ENCODE results near the gene SYPL1. TPM values are rescaled to one million over a fixed set of nuclear protein-coding genes. Genes with fewer than 3 reads are reported as not detected.

The SYPL1 gene
- total RNA-seq, 2 donors from 2014 or later: 87.9 to 132 TPM

- TF ChIP-seq POLR2A (IDR thresholded peaks at IDR 0.05): no peak
- peak; percentile 21 for TF ChIP-seq POLR2AphosphoS5 (IDR thresholded peaks at IDR 0.05)
- Histone ChIP-seq H3K9me3 (no peaks in the 10 kb centered on the region), H3K27me3 (replicated peaks; ENCODE audit: insufficient read depth) (no peaks in the 10 kb centered on the region), H3K4me1 (replicated peaks) (no peaks in the 10 kb centered on the region), H3K36me3 (no peaks in the 10 kb centered on the region), H3K4me3 (no peak overlapping the region), H3K27ac (no peak overlapping the region)
- intact Hi-C loops (cut with DNase I): no loop called here
- 66% methylated on average over 9 of the region's 9 CpGs for WGBS
- DNase-seq (ENCODE audit: low spot score): no peak
These were observed 5.9 kb upstream of the SYPL1 start for GRCh38 chr7:106117786-106118544.

GRCh38 chr7:106116161-106116704 lies 4.1 kb upstream of the SYPL1 start:
- Histone ChIP-seq H3K27ac (no peak overlapping the region), H3K4me1 (replicated peaks) (no peaks in the 10 kb centered on the region), H3K27me3 (replicated peaks; ENCODE audit: insufficient read depth) (no peaks in the 10 kb centered on the region), H3K9me3 (no peaks in the 10 kb centered on the region), H3K4me3 (no peak overlapping the region), H3K36me3 (no peaks in the 10 kb centered on the region)
- 55% methylated on average over 6 of the region's 6 CpGs for WGBS
- TF ChIP-seq POLR2AphosphoS5 (IDR thresholded peaks at IDR 0.05) (no peak), CTCF (IDR thresholded peaks at IDR 0.05) (no peak), POLR2A (IDR thresholded peaks at IDR 0.05) (no peak)
- no peak for DNase-seq (ENCODE audit: low spot score)
- intact Hi-C loops (cut with DNase I): no loop called here

- 80% methylated on average over 5 of the region's 5 CpGs for WGBS
- H3K27me3 ChIP-seq (replicated peaks; ENCODE audit: insufficient read depth): no peaks in the 10 kb centered on the region
- TF ChIP-seq POLR2A (IDR thresholded peaks at IDR 0.05) (no peak), POLR2AphosphoS5 (IDR thresholded peaks at IDR 0.05) (peak; percentile 11)
- H3K36me3 ChIP-seq: no peaks in the 10 kb centered on the region
- H3K4me3 ChIP-seq: no peak overlapping the region
- no peak for DNase-seq (ENCODE audit: low spot score)
- intact Hi-C loops (cut with DNase I): no loop called here
- H3K9me3 ChIP-seq: no peaks in the 10 kb centered on the region
- no peaks in the 10 kb centered on the region for H3K4me1 ChIP-seq (replicated peaks)
- peak overlapping the region in 1 of 2 donors; percentile 23 for H3K27ac ChIP-seq
These were observed 2.7 kb upstream of the SYPL1 start for GRCh38 chr7:106114716-106115383.

GRCh38 chr7:106112972-106113421 lies 885 bp upstream of the SYPL1 start:
- TF ChIP-seq POLR2A (IDR thresholded peaks at IDR 0.05): no peak
- no peak for TF ChIP-seq POLR2AphosphoS5 (IDR thresholded peaks at IDR 0.05)
- no peak for TF ChIP-seq CTCF (IDR thresholded peaks at IDR 0.05)
- Histone ChIP-seq H3K36me3 (no peaks in the 10 kb centered on the region), H3K27ac (peak overlapping the region; percentile 96 to 98), H3K4me1 (replicated peaks) (peaks cover 2% of the 10 kb centered on the region), H3K9me3 (no peaks in the 10 kb centered on the region), H3K4me3 (no peak overlapping the region), H3K27me3 (replicated peaks; ENCODE audit: insufficient read depth) (no peaks in the 10 kb centered on the region)
- 85% methylated on average over 17 of the region's 17 CpGs for WGBS
- DNase-seq (ENCODE audit: low spot score): no peak
- intact Hi-C loops (cut with DNase I): loop anchor here (2.0 kb wide), 1 partner anchor 48 kb away; no protein-coding TSS in a partner anchor

GRCh38 chr7:106111655-106112117 lies 426 bp downstream of the SYPL1 start:
- intact Hi-C loops (cut with DNase I): loop anchor here (2.0 kb wide), 1 partner anchor 47 kb away; no protein-coding TSS in a partner anchor
- Histone ChIP-seq H3K36me3 (no peaks in the 10 kb centered on the region), H3K9me3 (no peaks in the 10 kb centered on the region), H3K27me3 (replicated peaks; ENCODE audit: insufficient read depth) (no peaks in the 10 kb centered on the region), H3K27ac (peak overlapping the region; percentile 96 to 98), H3K4me1 (replicated peaks) (peaks cover 2% of the 10 kb centered on the region), H3K4me3 (peak overlapping the region; percentile 76 to 87)
- no peak for DNase-seq (ENCODE audit: low spot score)
- peak in 1 of 4 experiments; percentile 10 for TF ChIP-seq CTCF (IDR thresholded peaks at IDR 0.05)
- TF ChIP-seq POLR2A (IDR thresholded peaks at IDR 0.05): no peak
- no peak for TF ChIP-seq POLR2AphosphoS5 (IDR thresholded peaks at IDR 0.05)
- WGBS: under 1% methylated on average over 46 of the region's 53 CpGs

All from prostate gland (tissue), 2 donors.